Upper lobe of right lung (tissue), 1 donor: Measurements from ENCODE around the gene GPS2. TPM values are rescaled to one million over a fixed set of nuclear protein-coding genes. Genes with fewer than 3 reads are reported as not detected.

Experiments used
- ATAC-seq: fragments of 200-7000 bp; cut with Tn5 transposase; one replicate; pipeline ENCODE4 v1.9.1; 2020; ENCODE audit warnings: mild to moderate bottlenecking, moderate library complexity
- DNase-seq: peaks from one replicate; pipeline ENCODE4 v3.0.0-alpha.2; 2020
- H3K27ac ChIP-seq: fragments of 200-600 bp; one replicate; pipeline ENCODE4 v1.8.0; 2022
- H3K27me3 ChIP-seq: fragments of 200-600 bp; one replicate; pipeline ENCODE4 v1.8.0; 2022; ENCODE audit warnings: mild to moderate bottlenecking
- H3K36me3 ChIP-seq: fragments of 200-600 bp; one replicate; pipeline ENCODE4 v1.8.0; 2022
- H3K4me1 ChIP-seq: fragments of 200-600 bp; one replicate; pipeline ENCODE4 v1.8.0; 2022
- H3K4me3 ChIP-seq: fragments of 200-600 bp; one replicate; pipeline ENCODE4 v1.8.0; 2022; ENCODE audit warnings: mild to moderate bottlenecking
- H3K9me3 ChIP-seq: fragments of 200-600 bp; one replicate; pipeline ENCODE4 v1.8.0; 2022
- intact Hi-C: fragments of 100-400 bp; cut with DNase I; formaldehyde crosslinking; loops from one replicate; pipeline ENCODE4 v1.11.0; 2022
- total RNA-seq: library from RNA; stranded (reverse); fragmentation: NEBNext Ultra II Directional; extraction: Animal tissue kit (Norgen Biotek cat#: 25700); gene quantifications from one replicate; pipeline ENCODE4 v1.2.1, GENCODE V29; 2021
- TF ChIP-seq, protein P1 (sequence below): fragments of 200-600 bp; IDR thresholded peaks from one replicate; pipeline ENCODE4 v1.8.0; 2022; ENCODE audit warnings: antibody characterized with exemption
- donor health status: DM: no; HTN: yes; CAD: no; lungs with severe emphysema.

Gene GPS2
- total RNA-seq, 1 donor from 2014 or later, result 62.9 TPM

DNA sequence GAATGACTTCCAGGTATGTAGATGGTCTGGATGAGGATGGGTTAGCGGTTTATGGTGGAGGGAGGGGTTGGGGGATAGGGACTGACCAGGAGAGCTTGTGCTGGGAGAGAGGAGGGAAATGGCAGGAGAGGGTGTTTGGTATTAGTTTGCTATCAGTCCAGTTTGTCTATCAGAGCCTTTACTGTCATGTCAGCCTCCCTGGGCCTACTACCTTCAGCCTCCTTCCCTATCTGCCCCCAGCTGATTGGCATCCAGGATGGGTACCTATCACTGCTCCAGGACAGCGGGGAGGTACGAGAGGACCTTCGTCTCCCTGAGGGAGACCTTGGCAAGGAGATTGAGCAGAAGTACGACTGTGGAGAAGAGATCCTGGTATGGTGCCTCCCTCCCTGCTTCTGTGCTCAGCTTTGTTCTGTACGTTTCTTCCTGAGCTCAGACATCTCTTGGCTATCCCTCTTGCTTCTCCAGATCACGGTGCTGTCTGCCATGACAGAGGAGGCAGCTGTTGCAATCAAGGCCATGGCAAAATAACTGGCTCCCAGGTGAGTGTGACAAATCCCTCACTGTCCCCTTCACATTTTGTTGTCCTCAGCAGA, 4.0 kb downstream of the GPS2 start:
- ATAC-seq (no peak), DNase-seq (no peak)
- no peaks in the 10 kb centered on the region for H3K9me3 ChIP-seq
- no peak overlapping the region for H3K4me3 ChIP-seq
- H3K27ac ChIP-seq, result no peak overlapping the region
- no peaks in the 10 kb centered on the region for H3K27me3 ChIP-seq
- H3K36me3 ChIP-seq, result peaks cover 49% of the 10 kb centered on the region
- H3K4me1 ChIP-seq, result peaks cover 36% of the 10 kb centered on the region
- intact Hi-C loops, result no loop called here
- TF ChIP-seq, protein P1, sequence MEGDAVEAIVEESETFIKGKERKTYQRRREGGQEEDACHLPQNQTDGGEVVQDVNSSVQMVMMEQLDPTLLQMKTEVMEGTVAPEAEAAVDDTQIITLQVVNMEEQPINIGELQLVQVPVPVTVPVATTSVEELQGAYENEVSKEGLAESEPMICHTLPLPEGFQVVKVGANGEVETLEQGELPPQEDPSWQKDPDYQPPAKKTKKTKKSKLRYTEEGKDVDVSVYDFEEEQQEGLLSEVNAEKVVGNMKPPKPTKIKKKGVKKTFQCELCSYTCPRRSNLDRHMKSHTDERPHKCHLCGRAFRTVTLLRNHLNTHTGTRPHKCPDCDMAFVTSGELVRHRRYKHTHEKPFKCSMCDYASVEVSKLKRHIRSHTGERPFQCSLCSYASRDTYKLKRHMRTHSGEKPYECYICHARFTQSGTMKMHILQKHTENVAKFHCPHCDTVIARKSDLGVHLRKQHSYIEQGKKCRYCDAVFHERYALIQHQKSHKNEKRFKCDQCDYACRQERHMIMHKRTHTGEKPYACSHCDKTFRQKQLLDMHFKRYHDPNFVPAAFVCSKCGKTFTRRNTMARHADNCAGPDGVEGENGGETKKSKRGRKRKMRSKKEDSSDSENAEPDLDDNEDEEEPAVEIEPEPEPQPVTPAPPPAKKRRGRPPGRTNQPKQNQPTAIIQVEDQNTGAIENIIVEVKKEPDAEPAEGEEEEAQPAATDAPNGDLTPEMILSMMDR, result no peak

DNA sequence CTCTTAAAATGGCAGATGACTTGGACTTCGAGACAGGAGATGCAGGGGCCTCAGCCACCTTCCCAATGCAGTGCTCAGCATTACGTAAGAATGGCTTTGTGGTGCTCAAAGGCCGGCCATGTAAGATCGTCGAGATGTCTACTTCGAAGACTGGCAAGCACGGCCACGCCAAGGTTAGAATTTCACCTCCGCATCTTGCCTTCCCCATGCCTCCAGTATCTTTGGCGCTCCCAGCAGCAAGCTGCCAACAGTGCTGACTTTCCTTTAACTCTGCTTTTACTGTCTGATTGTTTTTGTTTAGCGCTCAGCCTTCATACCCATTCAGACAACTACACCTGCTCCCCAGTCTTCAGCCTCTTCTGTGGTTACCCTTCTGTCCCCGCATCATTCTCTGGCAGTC, 5.5 kb downstream of the GPS2 start:
- no peak for ATAC-seq
- peaks cover 49% of the 10 kb centered on the region for H3K36me3 ChIP-seq
- no peak overlapping the region for H3K27ac ChIP-seq
- no peak for DNase-seq
- no peak overlapping the region for H3K4me3 ChIP-seq
- intact Hi-C loops, result no loop called here
- peaks cover 32% of the 10 kb centered on the region for H3K4me1 ChIP-seq
- TF ChIP-seq, protein P1, result no peak
- H3K9me3 ChIP-seq, result no peaks in the 10 kb centered on the region
- H3K27me3 ChIP-seq, result no peaks in the 10 kb centered on the region

- DNase-seq, result peak; percentile 80
- H3K36me3 ChIP-seq, result peaks cover 47% of the 10 kb centered on the region
- H3K9me3 ChIP-seq, result no peaks in the 10 kb centered on the region
- peak overlapping the region; percentile 92 for H3K4me3 ChIP-seq
- peak; percentile 46 for ATAC-seq
- peak overlapping the region; percentile 93 for H3K27ac ChIP-seq
- intact Hi-C loops, result no loop called here
- TF ChIP-seq, protein P1, result no peak
- no peaks in the 10 kb centered on the region for H3K27me3 ChIP-seq
- H3K4me1 ChIP-seq, result peaks cover 24% of the 10 kb centered on the region
These were observed 6.3 kb downstream of the GPS2 start for GRCh38 chr17:7308625-7309433.

- Histone ChIP-seq H3K27ac (peak overlapping the region; percentile 93), H3K9me3 (no peaks in the 10 kb centered on the region), H3K4me3 (peak overlapping the region; percentile 92), H3K4me1 (peaks cover 22% of the 10 kb centered on the region), H3K27me3 (no peaks in the 10 kb centered on the region), H3K36me3 (peaks cover 38% of the 10 kb centered on the region)
- TF ChIP-seq, protein P1, result no peak
- peak; percentile 87 for DNase-seq
- intact Hi-C loops, result no loop called here
- peak; percentile 60 for ATAC-seq
These were observed 7.2 kb downstream of the GPS2 start for GRCh38 chr17:7307686-7308624.

GRCh38 chr17:7306911-7307685, 8.1 kb downstream of the GPS2 start, which contains the start of gene EIF5A:
TSS of gene EIF5A (plus strand) at chr17:7307628. CDS start at chr17:7309636, 2,008 bp downstream.
- Histone ChIP-seq H3K27ac (peak within 1 kb of the TSS; percentile 93), H3K4me3 (peak within 1 kb of the TSS; percentile 92), H3K27me3 (no peaks in the 10 kb centered on the region), H3K9me3 (no peaks in the 10 kb centered on the region), H3K36me3 (peaks cover 30% of the 10 kb centered on the region), H3K4me1 (peaks cover 22% of the 10 kb centered on the region)
- DNase-seq (peak; percentile 100), ATAC-seq (peak; percentile 92)
- intact Hi-C loops, result no loop called here
- TF ChIP-seq, protein P1, result no peak
